ENCODE measurements around the gene BICDL1. TPM values are rescaled to one million over a fixed set of nuclear protein-coding genes. Genes with fewer than 3 reads are reported as not detected.

BICDL1 gene
- total RNA-seq, 2 donors from 2014 or later, result 5.0 to 11.1 TPM

GRCh38 chr12:120079411-120080400, 90.7 kb downstream of the BICDL1 start:
- TF ChIP-seq CTCF (IDR thresholded peaks at IDR 0.05), result no peak
- H3K9ac ChIP-seq (ENCODE audit: low read depth in 2 of 2, low read length in 2 of 2), result no peak overlapping the region
- no peak for DNase-seq
- H3K27ac ChIP-seq, result no peak overlapping the region
- no peaks in the 10 kb centered on the region for H3K27me3 ChIP-seq
- intact Hi-C loops (cut with DNase I), result no loop called here
- no peaks in the 10 kb centered on the region for H3K36me3 ChIP-seq
- no peaks in the 10 kb centered on the region for H3K9me3 ChIP-seq
- no peak overlapping the region for H3K4me3 ChIP-seq
- H3K4me1 ChIP-seq, result no peaks in the 10 kb centered on the region

- no peaks in the 10 kb centered on the region for H3K4me1 ChIP-seq
- DNase-seq, result no peak
- no peak for TF ChIP-seq CTCF (IDR thresholded peaks at IDR 0.05)
- intact Hi-C loops (cut with DNase I), result no loop called here
- H3K9me3 ChIP-seq, result no peaks in the 10 kb centered on the region
- no peaks in the 10 kb centered on the region for H3K36me3 ChIP-seq
- no peak overlapping the region for H3K27ac ChIP-seq
- no peak overlapping the region for H3K4me3 ChIP-seq
- H3K27me3 ChIP-seq, result no peaks in the 10 kb centered on the region
- H3K9ac ChIP-seq (ENCODE audit: low read depth in 2 of 2, low read length in 2 of 2), result no peak overlapping the region
Measured at GRCh38 chr12:120081641-120082040, 92.6 kb downstream of the BICDL1 start.

GRCh38 chr12:120085920-120086645, 97.0 kb downstream of the BICDL1 start:
- Histone ChIP-seq H3K9me3 (no peaks in the 10 kb centered on the region), H3K4me3 (no peak overlapping the region), H3K36me3 (no peaks in the 10 kb centered on the region), H3K9ac (ENCODE audit: low read depth in 2 of 2, low read length in 2 of 2) (no peak overlapping the region), H3K27me3 (no peaks in the 10 kb centered on the region), H3K27ac (no peak overlapping the region), H3K4me1 (peaks cover 4% of the 10 kb centered on the region)
- no peak for TF ChIP-seq CTCF (IDR thresholded peaks at IDR 0.05)
- DNase-seq, result no peak
- intact Hi-C loops (cut with DNase I), result no loop called here

GRCh38 chr12:120086801-120087621, 98.0 kb downstream of the BICDL1 start:
- no peaks in the 10 kb centered on the region for H3K27me3 ChIP-seq
- no peaks in the 10 kb centered on the region for H3K9me3 ChIP-seq
- peaks cover 4% of the 10 kb centered on the region for H3K4me1 ChIP-seq
- H3K27ac ChIP-seq, result peak overlapping the region; percentile 18
- peak; percentile 98 for TF ChIP-seq CTCF (IDR thresholded peaks at IDR 0.05)
- no peak overlapping the region for H3K9ac ChIP-seq (ENCODE audit: low read depth in 2 of 2, low read length in 2 of 2)
- no peaks in the 10 kb centered on the region for H3K36me3 ChIP-seq
- intact Hi-C loops (cut with DNase I), result no loop called here
- peak overlapping the region; percentile 29 for H3K4me3 ChIP-seq
- peak; percentile 99 for DNase-seq

GRCh38 chr12:120089105-120089504, 100.1 kb downstream of the BICDL1 start:
- TF ChIP-seq CTCF (IDR thresholded peaks at IDR 0.05), result no peak
- no peaks in the 10 kb centered on the region for H3K36me3 ChIP-seq
- no peaks in the 10 kb centered on the region for H3K27me3 ChIP-seq
- H3K4me1 ChIP-seq, result peaks cover 4% of the 10 kb centered on the region
- no peak for DNase-seq
- no peak overlapping the region for H3K27ac ChIP-seq
- H3K9me3 ChIP-seq, result no peaks in the 10 kb centered on the region
- intact Hi-C loops (cut with DNase I), result no loop called here
- H3K4me3 ChIP-seq, result no peak overlapping the region
- no peak overlapping the region for H3K9ac ChIP-seq (ENCODE audit: low read depth in 2 of 2, low read length in 2 of 2)
